Activated CD8-positive, alpha-beta T cell treated with anti-CD3 and anti-CD28 coated beads for 36 hours (primary cell): ENCODE data around the gene WNT9A. TPM values are rescaled to one million over a fixed set of nuclear protein-coding genes. Genes with fewer than 3 reads are reported as not detected.

Source experiments
- ATAC-seq: fragments of 200-7000 bp; cut with Tn5 transposase; one replicate; pipeline ENCODE4 v1.10.0; 2021; ENCODE audit warnings: mild to moderate bottlenecking, moderate library complexity
- CTCF ChIA-PET: fragments of 350-600 bp; sonication (Branson Sonifier 250); formaldehyde crosslinking; loops from one replicate; lab custom pipeline; 2021; ENCODE audit warnings: antibody characterized with exemption; lab: Charles Lee
- POLR2A ChIA-PET: fragments of 350-600 bp; sonication (Branson Sonifier 250); formaldehyde crosslinking; loops from one replicate; lab custom pipeline; 2021; ENCODE audit warnings: antibody characterized with exemption; lab: Charles Lee
- DNase-seq: peaks from one replicate; pipeline ENCODE4 v3.0.0-alpha.2; 2020
- H3K27ac Mint-ChIP-seq: one replicate; pipeline ENCODE4 v1.8.0; 2021; ENCODE audit warnings: mild to moderate bottlenecking, mixed read lengths
- H3K27me3 Mint-ChIP-seq: one replicate; pipeline ENCODE4 v1.8.0; 2021; ENCODE audit warnings: mixed read lengths
- H3K36me3 Mint-ChIP-seq: one replicate; pipeline ENCODE4 v1.8.0; 2021; ENCODE audit warnings: low read depth, mixed read lengths
- H3K4me1 Mint-ChIP-seq: one replicate; pipeline ENCODE4 v1.8.0; 2021; ENCODE audit warnings: low read depth, mixed read lengths
- H3K4me3 Mint-ChIP-seq: one replicate; pipeline ENCODE4 v1.8.0; 2021; ENCODE audit warnings: mild to moderate bottlenecking, moderate library complexity, mixed read lengths
- H3K9me3 Mint-ChIP-seq: one replicate; pipeline ENCODE4 v1.8.0; 2021; ENCODE audit warnings: mixed read lengths
- intact Hi-C: fragments of 100-400 bp; cut with micrococcal nuclease; formaldehyde crosslinking; loops from one replicate; pipeline ENCODE4 v1.10.0; 2022
- total RNA-seq, 2 experiments: library from RNA; stranded (reverse); gene quantifications; one replicate each; pipeline ENCODE4 v1.2.3, GENCODE V29; 2021
- TF ChIP-seq, protein P1 (sequence below): fragments of 200-600 bp; IDR thresholded peaks from one replicate; pipeline ENCODE4 v1.8.0; 2022; ENCODE audit warnings: antibody characterized with exemption, mild to moderate bottlenecking

The WNT9A gene
- total RNA-seq, 2 experiments from 2014 or later, result not detected

DNA sequence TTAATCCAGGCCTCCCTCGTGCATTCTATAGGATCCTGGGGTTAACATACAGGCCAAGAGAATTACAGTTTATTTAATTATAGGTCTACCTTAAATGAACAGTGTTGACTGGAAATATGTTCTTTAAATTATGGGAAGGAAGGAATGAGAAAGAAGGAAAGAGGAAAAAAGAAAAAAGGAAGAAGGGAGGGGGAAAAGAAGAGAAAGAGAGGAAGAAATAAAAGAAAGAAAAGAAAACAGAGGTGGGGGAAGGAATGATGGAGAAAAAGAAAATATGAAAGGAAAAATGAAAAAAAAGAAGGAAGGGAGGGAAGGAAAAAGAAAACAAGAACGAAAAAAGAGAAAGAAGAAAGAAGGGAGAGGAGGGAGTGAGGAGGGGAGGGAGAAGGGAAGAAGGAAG, 38.5 kb downstream of the WNT9A start:
- no peak overlapping the region for H3K27ac Mint-ChIP-seq
- no peak overlapping the region for H3K4me3 Mint-ChIP-seq
- POLR2A ChIA-PET, result no interaction called here
- no peaks in the 10 kb centered on the region for H3K4me1 Mint-ChIP-seq
- H3K36me3 Mint-ChIP-seq, result no peaks in the 10 kb centered on the region
- CTCF ChIA-PET, result no interaction called here
- DNase-seq, result no peak
- TF ChIP-seq, protein P1, sequence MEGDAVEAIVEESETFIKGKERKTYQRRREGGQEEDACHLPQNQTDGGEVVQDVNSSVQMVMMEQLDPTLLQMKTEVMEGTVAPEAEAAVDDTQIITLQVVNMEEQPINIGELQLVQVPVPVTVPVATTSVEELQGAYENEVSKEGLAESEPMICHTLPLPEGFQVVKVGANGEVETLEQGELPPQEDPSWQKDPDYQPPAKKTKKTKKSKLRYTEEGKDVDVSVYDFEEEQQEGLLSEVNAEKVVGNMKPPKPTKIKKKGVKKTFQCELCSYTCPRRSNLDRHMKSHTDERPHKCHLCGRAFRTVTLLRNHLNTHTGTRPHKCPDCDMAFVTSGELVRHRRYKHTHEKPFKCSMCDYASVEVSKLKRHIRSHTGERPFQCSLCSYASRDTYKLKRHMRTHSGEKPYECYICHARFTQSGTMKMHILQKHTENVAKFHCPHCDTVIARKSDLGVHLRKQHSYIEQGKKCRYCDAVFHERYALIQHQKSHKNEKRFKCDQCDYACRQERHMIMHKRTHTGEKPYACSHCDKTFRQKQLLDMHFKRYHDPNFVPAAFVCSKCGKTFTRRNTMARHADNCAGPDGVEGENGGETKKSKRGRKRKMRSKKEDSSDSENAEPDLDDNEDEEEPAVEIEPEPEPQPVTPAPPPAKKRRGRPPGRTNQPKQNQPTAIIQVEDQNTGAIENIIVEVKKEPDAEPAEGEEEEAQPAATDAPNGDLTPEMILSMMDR, result peak; percentile 22
- intact Hi-C loops, result no loop called here
- H3K27me3 Mint-ChIP-seq, result no peaks in the 10 kb centered on the region
- ATAC-seq, result no peak
- no peaks in the 10 kb centered on the region for H3K9me3 Mint-ChIP-seq

DNA sequence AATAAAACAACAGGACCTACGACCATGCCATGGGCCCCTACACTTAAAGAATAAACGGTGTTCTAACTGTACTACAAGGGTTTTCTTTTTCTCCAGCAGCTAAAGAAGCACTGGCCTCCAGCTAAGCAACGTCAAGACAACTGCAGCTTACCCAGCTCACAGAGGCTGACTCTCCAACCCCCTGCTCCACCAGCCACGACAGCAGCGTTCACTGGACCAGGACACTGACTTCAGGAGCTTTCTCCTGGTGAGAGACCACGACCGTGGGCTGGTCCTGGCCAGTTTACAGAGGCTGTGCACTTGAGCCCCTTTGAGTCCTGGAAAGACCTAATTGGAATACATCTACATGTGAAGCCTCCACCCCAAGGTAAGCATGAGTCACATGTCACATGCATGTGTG, 39.4 kb downstream of the WNT9A start:
- DNase-seq (no peak), ATAC-seq (no peak)
- Mint-ChIP-seq H3K4me3 (no peak overlapping the region), H3K27ac (no peak overlapping the region), H3K27me3 (no peaks in the 10 kb centered on the region), H3K4me1 (no peaks in the 10 kb centered on the region), H3K9me3 (no peaks in the 10 kb centered on the region), H3K36me3 (no peaks in the 10 kb centered on the region)
- intact Hi-C loops, result no loop called here
- TF ChIP-seq, protein P1, result no peak
- CTCF ChIA-PET, result no interaction called here
- POLR2A ChIA-PET, result no interaction called here

DNA sequence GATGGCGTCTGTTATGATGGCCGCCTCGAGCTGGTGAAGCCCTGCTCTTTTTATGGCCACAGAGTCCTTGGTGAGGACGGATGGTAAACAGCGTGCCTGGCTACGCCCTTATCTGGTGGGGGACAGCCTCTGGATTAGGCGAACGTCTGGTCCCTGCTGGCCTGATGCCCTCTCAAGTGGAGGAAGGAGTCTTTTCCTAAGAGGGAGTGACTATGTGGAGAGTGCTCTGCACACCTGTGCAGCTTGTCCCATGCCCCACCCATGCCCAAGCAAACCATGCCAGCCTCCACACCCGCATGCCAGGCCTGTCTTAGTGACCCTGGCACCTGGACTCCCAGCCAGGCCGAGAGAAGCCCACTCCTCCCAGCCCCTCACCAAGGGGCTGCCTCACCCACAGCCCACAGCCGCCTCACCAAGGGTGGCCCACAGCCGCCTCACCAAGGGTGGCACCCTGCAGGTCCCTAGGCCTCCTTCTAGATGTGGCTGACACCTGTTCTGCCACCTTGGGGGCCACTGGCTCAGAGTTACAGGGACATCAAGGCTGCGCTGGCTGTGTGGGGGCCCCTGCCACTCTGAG, 40.2 kb downstream of the WNT9A start:
- intact Hi-C loops, result no loop called here
- ATAC-seq (no peak), DNase-seq (no peak)
- no peaks in the 10 kb centered on the region for H3K9me3 Mint-ChIP-seq
- no peaks in the 10 kb centered on the region for H3K36me3 Mint-ChIP-seq
- no peaks in the 10 kb centered on the region for H3K27me3 Mint-ChIP-seq
- H3K27ac Mint-ChIP-seq, result no peak overlapping the region
- H3K4me1 Mint-ChIP-seq, result no peaks in the 10 kb centered on the region
- POLR2A ChIA-PET, result no interaction called here
- TF ChIP-seq, protein P1, result no peak
- CTCF ChIA-PET, result no interaction called here
- no peak overlapping the region for H3K4me3 Mint-ChIP-seq

DNA sequence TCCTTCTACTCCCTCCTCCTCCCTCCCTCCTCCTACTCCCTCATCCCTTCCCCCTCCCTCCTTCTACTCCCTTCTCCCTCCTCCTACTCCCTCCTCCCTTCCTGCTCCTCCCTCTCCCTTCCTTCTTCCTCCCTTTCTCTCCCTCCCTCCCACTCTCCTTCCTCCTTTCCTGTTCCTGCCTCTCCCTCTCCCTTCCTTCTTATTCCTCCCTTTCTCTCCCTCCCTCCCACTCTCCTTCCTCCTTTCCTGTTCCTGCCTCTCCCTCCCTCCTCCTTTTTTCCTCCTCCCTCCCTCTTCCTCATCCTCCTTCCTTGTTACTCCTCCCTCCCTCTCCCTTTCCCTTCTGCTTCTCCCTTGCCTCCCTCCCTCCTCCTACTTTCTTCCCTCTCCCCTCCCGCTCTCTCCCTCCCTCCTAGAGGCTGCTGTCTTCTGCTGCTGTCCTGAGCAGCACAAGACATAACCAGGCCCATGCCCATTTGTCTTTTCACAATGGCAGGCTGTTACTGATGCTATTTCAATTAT, 41.1 kb downstream of the WNT9A start:
- intact Hi-C loops, result no loop called here
- CTCF ChIA-PET, result no interaction called here

More for the DNA sequence above, 41.1 kb downstream of the WNT9A start:
- POLR2A ChIA-PET, result no interaction called here
- no peaks in the 10 kb centered on the region for H3K9me3 Mint-ChIP-seq
- ATAC-seq, result no peak
- no peak overlapping the region for H3K4me3 Mint-ChIP-seq
- H3K4me1 Mint-ChIP-seq, result peaks cover 2% of the 10 kb centered on the region
- no peak for DNase-seq
- no peaks in the 10 kb centered on the region for H3K27me3 Mint-ChIP-seq
- TF ChIP-seq, protein P1, result no peak
- H3K27ac Mint-ChIP-seq, result no peak overlapping the region
- no peaks in the 10 kb centered on the region for H3K36me3 Mint-ChIP-seq
